GM23248 (cell line): ENCODE measurements around the gene C9orf152. TPM values are rescaled to one million over a fixed set of nuclear protein-coding genes. Genes with fewer than 3 reads are reported as not detected.
"Not testable (repeated sequence)": the region's sequence is repeated elsewhere in the genome, so short reads cannot be mapped to it uniquely, and the experiment has no call there.

Experiments
- DNase-seq: peaks from one replicate; pipeline ENCODE4 v3.0.0-alpha.2; 2015
- H2AFZ ChIP-seq: fragments of 200-600 bp; sonication (generic); 2 replicates; pipeline ENCODE4 v1.6.1; 2016; ENCODE audit warnings: antibody characterized with exemption
- H3F3A ChIP-seq: fragments of 200-600 bp; sonication (generic); 2 replicates; pipeline ENCODE4 v1.6.1; 2016; ENCODE audit warnings: mild to moderate bottlenecking, antibody characterized with exemption, mixed run types; ENCODE audit not compliant: insufficient read depth
- H3K27ac ChIP-seq: fragments of 200-600 bp; sonication (generic); 2 replicates; pipeline ENCODE4 v1.5.1; 2016; ENCODE audit warnings: mild to moderate bottlenecking
- H3K27me3 ChIP-seq: fragments of 200-600 bp; sonication (generic); replicated peaks from 2 replicates; pipeline ENCODE4 v1.6.1; 2016; ENCODE audit warnings: mild to moderate bottlenecking; ENCODE audit not compliant: insufficient read depth
- H3K36me3 ChIP-seq: fragments of 200-600 bp; sonication (generic); 2 replicates; pipeline ENCODE4 v1.6.1; 2016; ENCODE audit warnings: low read depth, mild to moderate bottlenecking
- H3K4me1 ChIP-seq: fragments of 200-600 bp; sonication (generic); 2 replicates; pipeline ENCODE4 v1.6.1; 2016; ENCODE audit warnings: mild to moderate bottlenecking; ENCODE audit not compliant: insufficient read depth
- H3K4me2 ChIP-seq: fragments of 200-600 bp; sonication (generic); one replicate; pipeline ENCODE4 v1.6.1; 2016; ENCODE audit warnings: mild to moderate bottlenecking; ENCODE audit not compliant: unreplicated experiment
- H3K4me3 ChIP-seq: fragments of 200-600 bp; sonication (generic); 2 replicates; pipeline ENCODE4 v1.5.1; 2016; ENCODE audit warnings: mild to moderate bottlenecking
- H3K79me2 ChIP-seq: fragments of 200-600 bp; sonication (generic); 2 replicates; pipeline ENCODE4 v1.6.1; 2016; ENCODE audit warnings: mild to moderate bottlenecking; ENCODE audit not compliant: insufficient read depth
- H3K9ac ChIP-seq: fragments of 200-600 bp; sonication (generic); 2 replicates; pipeline ENCODE4 v1.6.1; 2016; ENCODE audit warnings: mild to moderate bottlenecking
- H3K9me2 ChIP-seq: fragments of 200-600 bp; sonication (generic); 2 replicates; pipeline ENCODE4 v1.6.1; 2016; ENCODE audit warnings: mixed run types, mild to moderate bottlenecking, moderate library complexity; ENCODE audit not compliant: insufficient read depth
- H3K9me3 ChIP-seq: fragments of 200-600 bp; sonication (generic); one replicate; pipeline ENCODE4 v1.6.1; 2017; ENCODE audit warnings: low read depth
- H4K20me1 ChIP-seq: fragments of 200-600 bp; sonication (generic); 2 replicates; pipeline ENCODE4 v1.6.0; 2016; ENCODE audit not compliant: insufficient read depth
- EZH2 ChIP-seq: fragments of 200-600 bp; sonication (generic); IDR thresholded peaks from 2 replicates; pipeline ENCODE4 v1.6.1; 2018; ENCODE audit warnings: antibody characterized with exemption, mild to moderate bottlenecking; ENCODE audit not compliant: insufficient read depth, poor library complexity, severe bottlenecking
- EZH2phosphoT487 ChIP-seq: fragments of 200-600 bp; sonication (generic); IDR thresholded peaks from 2 replicates; pipeline ENCODE4 v1.6.1; 2018; ENCODE audit warnings: antibody characterized with exemption, moderate library complexity, mild to moderate bottlenecking, low read depth; ENCODE audit not compliant: insufficient read depth
- WGBS, 2 experiments: methylation state at CpG; one replicate each; pipeline ENCODE4 v1.1.6; 2015 to 2017; ENCODE audit warnings: low lambda C conversion rate in 2 of 2, low coverage in 1 of 2; ENCODE audit errors: missing lambda C conversion rate in 2 of 2; 5-methylcytosine and 5-hydroxymethylcytosine counted together
- in situ Hi-C: fragments of 300-500 bp; cut with MboI; formaldehyde crosslinking; loops from 2 replicates; pipeline ENCODE4 v1.15.0; 2020
- polyA plus RNA-seq: library from polyadenylated mRNA; unstranded; fragments of >200 nt; fragmentation: Nextera tagmentation; extraction: Ambion mirVana; gene quantifications from 2 replicates; pipeline ENCODE4 v1.2.1, GENCODE V29; 2016
- total RNA-seq: library from RNA; depleted of rRNA; stranded (reverse); fragments of >200 nt; shearing (Covaris generic); gene quantifications from 2 replicates; pipeline ENCODE4 v1.2.3, GENCODE V29; 2014

C9orf152 gene
- total and polyA plus RNA-seq, 2 experiments from 2014 or later, result not detected

DNA sequence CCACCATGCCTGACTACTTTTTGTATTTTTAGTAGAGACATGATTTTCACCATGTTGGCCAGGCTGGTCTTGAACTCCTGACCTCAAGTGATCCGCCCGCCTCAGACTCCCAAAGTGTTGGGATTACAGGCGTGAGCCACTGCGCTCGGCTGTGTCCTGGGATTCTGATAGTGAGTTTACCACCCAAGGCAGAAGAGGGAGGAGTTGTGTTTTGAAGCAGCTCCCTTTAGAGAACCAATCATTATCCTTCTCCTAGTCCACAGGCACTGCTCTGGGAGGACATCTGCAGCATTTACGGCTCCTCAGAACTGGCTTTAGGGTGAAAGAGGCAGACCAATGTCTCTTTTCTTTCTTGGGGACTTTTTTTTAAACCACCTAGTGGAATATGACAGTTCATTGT is 5.7 kb downstream of the C9orf152 start:
- no peaks in the 10 kb centered on the region for H3K36me3 ChIP-seq
- H4K20me1 ChIP-seq, result no peaks in the 10 kb centered on the region
- in situ Hi-C loops, result loop anchor here (25.0 kb wide), 1 partner anchor 615 kb away; no protein-coding TSS in a partner anchor
- H3K4me2 ChIP-seq, result no peak overlapping the region
- H3K27ac ChIP-seq, result no peak overlapping the region
- H2AFZ ChIP-seq, result no peak overlapping the region
- 98 to 99% methylated on average over 6 of the region's 6 CpGs for WGBS, 2 experiments
- DNase-seq, result no peak
- TF ChIP-seq EZH2 (no peak), EZH2phosphoT487 (no peak)
- no peak overlapping the region for H3K9ac ChIP-seq
- no peaks in the 10 kb centered on the region; the same call in 1 of the 2 replicates for H3K27me3 ChIP-seq
- no peaks in the 10 kb centered on the region for H3K9me3 ChIP-seq
- no peaks in the 10 kb centered on the region for H3K79me2 ChIP-seq
- no peaks in the 10 kb centered on the region for H3F3A ChIP-seq
- no peaks in the 10 kb centered on the region for H3K9me2 ChIP-seq
- H3K4me3 ChIP-seq, result no peak overlapping the region
- no peaks in the 10 kb centered on the region for H3K4me1 ChIP-seq

- DNase-seq, result no peak
- Histone ChIP-seq H3K4me2 (no peak overlapping the region), H3K9me3 (no peaks in the 10 kb centered on the region), H3K79me2 (no peaks in the 10 kb centered on the region), H3K4me3 (no peak overlapping the region), H4K20me1 (no peaks in the 10 kb centered on the region), H3K9me2 (no peaks in the 10 kb centered on the region), H3K27me3 (no peaks in the 10 kb centered on the region; the same call in 1 of the 2 replicates), H3F3A (no peaks in the 10 kb centered on the region), H3K9ac (no peak overlapping the region), H2AFZ (no peak overlapping the region), H3K27ac (no peak overlapping the region), H3K4me1 (no peaks in the 10 kb centered on the region), H3K36me3 (no peaks in the 10 kb centered on the region)
- 95 to 98% methylated on average over 2 of the region's 2 CpGs for WGBS, 2 experiments
- in situ Hi-C loops, result loop anchor here (25.0 kb wide), 1 partner anchor 612 kb away; no protein-coding TSS in a partner anchor
- no peak for TF ChIP-seq EZH2
- no peak for TF ChIP-seq EZH2phosphoT487
These were observed 8.3 kb downstream of the C9orf152 start for GRCh38 chr9:110199643-110200042.

GRCh38 chr9:110198357-110198756 is 9.6 kb downstream of the C9orf152 start:
- H3F3A ChIP-seq, result peaks cover 10% of the 10 kb centered on the region
- TF ChIP-seq EZH2 (no peak), EZH2phosphoT487 (no peak)
- no peaks in the 10 kb centered on the region for H3K27me3 ChIP-seq
- H3K4me1 ChIP-seq, result peaks cover 10% of the 10 kb centered on the region
- no peaks in the 10 kb centered on the region for H3K9me3 ChIP-seq
- no peaks in the 10 kb centered on the region for H4K20me1 ChIP-seq
- H3K9ac ChIP-seq, result no peak overlapping the region
- no peaks in the 10 kb centered on the region for H3K36me3 ChIP-seq
- no peak overlapping the region for H3K27ac ChIP-seq
- H2AFZ ChIP-seq, result no peak overlapping the region
- no peaks in the 10 kb centered on the region for H3K79me2 ChIP-seq
- no peak for DNase-seq
- WGBS, 2 experiments, result 92 to 95% methylated on average over 12 of the region's 12 CpGs
- H3K9me2 ChIP-seq, result no peaks in the 10 kb centered on the region
- in situ Hi-C loops, result no loop called here
- no peak overlapping the region for H3K4me2 ChIP-seq
- no peak overlapping the region for H3K4me3 ChIP-seq

- Histone ChIP-seq H2AFZ (no peak overlapping the region), H3K4me2 (no peak overlapping the region), H3K9me2 (no peaks in the 10 kb centered on the region), H3K36me3 (no peaks in the 10 kb centered on the region), H3K27ac (no peak overlapping the region), H3K9me3 (no peaks in the 10 kb centered on the region), H3K4me1 (peaks cover 18% of the 10 kb centered on the region), H3K27me3 (no peaks in the 10 kb centered on the region), H4K20me1 (no peaks in the 10 kb centered on the region), H3K9ac (no peak overlapping the region), H3F3A (peaks cover 18% of the 10 kb centered on the region), H3K4me3 (no peak overlapping the region), H3K79me2 (no peaks in the 10 kb centered on the region)
- DNase-seq, result no peak
- 70 to 78% methylated on average over 11 of the region's 11 CpGs for WGBS, 2 experiments
- TF ChIP-seq EZH2, result no peak
- TF ChIP-seq EZH2phosphoT487, result no peak
- in situ Hi-C loops, result no loop called here
These were observed 10.4 kb downstream of the C9orf152 start for GRCh38 chr9:110197330-110198187.

DNA sequence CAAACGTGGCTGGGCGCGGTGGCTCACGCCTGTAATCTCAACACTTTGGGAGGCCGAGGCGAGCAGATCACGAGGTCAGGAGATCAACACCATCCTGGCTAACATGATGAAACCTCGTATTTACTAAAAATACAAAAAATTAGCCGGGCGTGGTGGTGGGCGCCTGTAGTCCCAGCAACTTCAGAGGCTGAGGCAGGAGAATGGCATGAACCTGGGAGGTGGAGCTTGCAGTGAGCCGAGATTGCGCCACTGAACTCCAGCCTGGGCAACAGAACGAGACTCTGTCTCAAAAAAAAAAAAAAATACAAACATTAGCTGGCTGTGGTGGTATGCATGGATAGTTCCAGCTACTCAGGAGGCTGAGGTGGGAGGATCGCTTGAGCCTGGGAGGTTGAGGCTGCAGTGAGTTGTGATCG is 11.9 kb downstream of the C9orf152 start:
- WGBS, 2 experiments, result 90 to 91% methylated on average over 16 of the region's 16 CpGs
- in situ Hi-C loops, H4K20me1 ChIP-seq: not testable (repeated sequence)

More for the DNA sequence above, 11.9 kb downstream of the C9orf152 start:
- DNase-seq, H3K9me2 ChIP-seq, H3K27me3 ChIP-seq, H3K9me3 ChIP-seq, H3K79me2 ChIP-seq, H2AFZ ChIP-seq, H3K36me3 ChIP-seq, H3K4me3 ChIP-seq, H3K9ac ChIP-seq, H3K4me2 ChIP-seq, H3K27ac ChIP-seq: not testable (repeated sequence)
- peaks cover 30% of the 10 kb centered on the region for H3K4me1 ChIP-seq
- H3F3A ChIP-seq, result peaks cover 26% of the 10 kb centered on the region
